HepG2 (cell line): ENCODE measurements around the gene MYL4.

Experiments
- ASH2L ChIP-seq: fragments of 300-600, 200-600 bp; sonication (generic); IDR thresholded peaks from 2 replicates; pipeline ENCODE4 v1.7.0; 2017; ENCODE audit warnings: low read depth, mild to moderate bottlenecking, moderate library complexity, mixed read lengths, low read length; ENCODE audit not compliant: insufficient read length
- BRCA1 ChIP-seq: sonication (generic); formaldehyde crosslinking; IDR thresholded peaks from 2 replicates; pipeline ENCODE4 v1.4.0; 2020; ENCODE audit warnings: missing genetic modification reagents
- CHD4 ChIP-seq: fragments of 200-600 bp; sonication (generic); IDR thresholded peaks from 2 replicates; pipeline ENCODE4 v1.7.0; 2017; ENCODE audit warnings: mild to moderate bottlenecking, low read length, borderline replicate concordance
- CTCF ChIP-seq: sonication (generic); formaldehyde crosslinking; IDR thresholded peaks from 2 replicates; pipeline ENCODE4 v1.5.0; 2020; ENCODE audit warnings: mild to moderate bottlenecking, missing genetic modification reagents, moderate library complexity
- KMT2A ChIP-seq: sonication (generic); formaldehyde crosslinking; IDR thresholded peaks from 2 replicates; pipeline ENCODE4 v1.4.0; 2020; ENCODE audit warnings: missing genetic modification reagents
- MAZ ChIP-seq, 2 experiments: sonication (generic) in 1 of 2; formaldehyde crosslinking in 1 of 2; IDR thresholded peaks; 2 replicates each; pipeline versions ENCODE4 v1.5.0 to v1.6.1; 2012 to 2020; ENCODE audit warnings: low read depth in 2 of 2, mild to moderate bottlenecking in 2 of 2, borderline replicate concordance in 1 of 2, improper control_type of control experiment in 1 of 2, low read length in 1 of 2, missing genetic modification reagents in 1 of 2, moderate library complexity in 1 of 2
- NKX3-1 ChIP-seq: sonication (generic); formaldehyde crosslinking; IDR thresholded peaks from 2 replicates; pipeline ENCODE4 v1.5.0; 2020; ENCODE audit warnings: missing genetic modification reagents
- SRSF9 ChIP-seq: fragments of 200-400 bp; formaldehyde crosslinking; IDR thresholded peaks from 2 replicates; pipeline ENCODE4 v1.6.1; 2018; ENCODE audit warnings: borderline replicate concordance, mild to moderate bottlenecking, low read depth, low read length; ENCODE audit not compliant: insufficient read depth, poor library complexity, severe bottlenecking
- ZNF383 ChIP-seq: sonication (generic); formaldehyde crosslinking; IDR thresholded peaks from 2 replicates; pipeline ENCODE4 v1.4.0; 2020; ENCODE audit warnings: missing genetic modification reagents, mild to moderate bottlenecking, borderline replicate concordance
- ZNF589 ChIP-seq: sonication (generic); formaldehyde crosslinking; conservative IDR thresholded peaks from 2 replicates; pipeline ENCODE4 v1.8.0; 2022; ENCODE audit warnings: mild to moderate bottlenecking, moderate library complexity, missing genetic modification reagents
- TF ChIP-seq, protein P1 (sequence below): sonication (generic); formaldehyde crosslinking; IDR thresholded peaks from 2 replicates; pipeline ENCODE4 v1.4.0; 2020; ENCODE audit warnings: missing genetic modification reagents
- TF ChIP-seq, protein P2 (sequence below): sonication (generic); formaldehyde crosslinking; IDR thresholded peaks from 2 replicates; pipeline ENCODE4 v1.5.1; 2020; ENCODE audit warnings: missing genetic modification reagents, mild to moderate bottlenecking, borderline replicate concordance
- TF ChIP-seq, protein P3 (sequence below): sonication (generic); formaldehyde crosslinking; IDR thresholded peaks from 2 replicates; pipeline ENCODE4 v1.5.1; 2020; ENCODE audit warnings: mild to moderate bottlenecking, missing genetic modification reagents

- TF ChIP-seq CTCF (CRISPR knock-in tag) (no peak), ZNF383 (no peak), BRCA1 (CRISPR knock-in tag) (no peak), KMT2A (CRISPR knock-in tag) (no peak), ASH2L (no peak), MAZ (IDR thresholded peaks at IDR 0.05; ENCODE audit: borderline replicate concordance, low read depth, low read length) (no peak), MAZ (CRISPR knock-in tag; IDR thresholded peaks at IDR 0.05; ENCODE audit: low read depth) (no peak), NKX3-1 (CRISPR knock-in tag) (no peak), ZNF589 (no peak), SRSF9 (no peak), CHD4 (no peak)
- TF ChIP-seq, protein P1, sequence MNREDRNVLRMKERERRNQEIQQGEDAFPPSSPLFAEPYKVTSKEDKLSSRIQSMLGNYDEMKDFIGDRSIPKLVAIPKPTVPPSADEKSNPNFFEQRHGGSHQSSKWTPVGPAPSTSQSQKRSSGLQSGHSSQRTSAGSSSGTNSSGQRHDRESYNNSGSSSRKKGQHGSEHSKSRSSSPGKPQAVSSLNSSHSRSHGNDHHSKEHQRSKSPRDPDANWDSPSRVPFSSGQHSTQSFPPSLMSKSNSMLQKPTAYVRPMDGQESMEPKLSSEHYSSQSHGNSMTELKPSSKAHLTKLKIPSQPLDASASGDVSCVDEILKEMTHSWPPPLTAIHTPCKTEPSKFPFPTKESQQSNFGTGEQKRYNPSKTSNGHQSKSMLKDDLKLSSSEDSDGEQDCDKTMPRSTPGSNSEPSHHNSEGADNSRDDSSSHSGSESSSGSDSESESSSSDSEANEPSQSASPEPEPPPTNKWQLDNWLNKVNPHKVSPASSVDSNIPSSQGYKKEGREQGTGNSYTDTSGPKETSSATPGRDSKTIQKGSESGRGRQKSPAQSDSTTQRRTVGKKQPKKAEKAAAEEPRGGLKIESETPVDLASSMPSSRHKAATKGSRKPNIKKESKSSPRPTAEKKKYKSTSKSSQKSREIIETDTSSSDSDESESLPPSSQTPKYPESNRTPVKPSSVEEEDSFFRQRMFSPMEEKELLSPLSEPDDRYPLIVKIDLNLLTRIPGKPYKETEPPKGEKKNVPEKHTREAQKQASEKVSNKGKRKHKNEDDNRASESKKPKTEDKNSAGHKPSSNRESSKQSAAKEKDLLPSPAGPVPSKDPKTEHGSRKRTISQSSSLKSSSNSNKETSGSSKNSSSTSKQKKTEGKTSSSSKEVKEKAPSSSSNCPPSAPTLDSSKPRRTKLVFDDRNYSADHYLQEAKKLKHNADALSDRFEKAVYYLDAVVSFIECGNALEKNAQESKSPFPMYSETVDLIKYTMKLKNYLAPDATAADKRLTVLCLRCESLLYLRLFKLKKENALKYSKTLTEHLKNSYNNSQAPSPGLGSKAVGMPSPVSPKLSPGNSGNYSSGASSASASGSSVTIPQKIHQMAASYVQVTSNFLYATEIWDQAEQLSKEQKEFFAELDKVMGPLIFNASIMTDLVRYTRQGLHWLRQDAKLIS = no peak
- TF ChIP-seq, protein P2, sequence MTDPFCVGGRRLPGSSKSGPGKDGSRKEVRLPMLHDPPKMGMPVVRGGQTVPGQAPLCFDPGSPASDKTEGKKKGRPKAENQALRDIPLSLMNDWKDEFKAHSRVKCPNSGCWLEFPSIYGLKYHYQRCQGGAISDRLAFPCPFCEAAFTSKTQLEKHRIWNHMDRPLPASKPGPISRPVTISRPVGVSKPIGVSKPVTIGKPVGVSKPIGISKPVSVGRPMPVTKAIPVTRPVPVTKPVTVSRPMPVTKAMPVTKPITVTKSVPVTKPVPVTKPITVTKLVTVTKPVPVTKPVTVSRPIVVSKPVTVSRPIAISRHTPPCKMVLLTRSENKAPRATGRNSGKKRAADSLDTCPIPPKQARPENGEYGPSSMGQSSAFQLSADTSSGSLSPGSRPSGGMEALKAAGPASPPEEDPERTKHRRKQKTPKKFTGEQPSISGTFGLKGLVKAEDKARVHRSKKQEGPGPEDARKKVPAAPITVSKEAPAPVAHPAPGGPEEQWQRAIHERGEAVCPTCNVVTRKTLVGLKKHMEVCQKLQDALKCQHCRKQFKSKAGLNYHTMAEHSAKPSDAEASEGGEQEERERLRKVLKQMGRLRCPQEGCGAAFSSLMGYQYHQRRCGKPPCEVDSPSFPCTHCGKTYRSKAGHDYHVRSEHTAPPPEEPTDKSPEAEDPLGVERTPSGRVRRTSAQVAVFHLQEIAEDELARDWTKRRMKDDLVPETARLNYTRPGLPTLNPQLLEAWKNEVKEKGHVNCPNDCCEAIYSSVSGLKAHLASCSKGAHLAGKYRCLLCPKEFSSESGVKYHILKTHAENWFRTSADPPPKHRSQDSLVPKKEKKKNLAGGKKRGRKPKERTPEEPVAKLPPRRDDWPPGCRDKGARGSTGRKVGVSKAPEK (CRISPR knock-in tag) = no peak
- TF ChIP-seq, protein P3, sequence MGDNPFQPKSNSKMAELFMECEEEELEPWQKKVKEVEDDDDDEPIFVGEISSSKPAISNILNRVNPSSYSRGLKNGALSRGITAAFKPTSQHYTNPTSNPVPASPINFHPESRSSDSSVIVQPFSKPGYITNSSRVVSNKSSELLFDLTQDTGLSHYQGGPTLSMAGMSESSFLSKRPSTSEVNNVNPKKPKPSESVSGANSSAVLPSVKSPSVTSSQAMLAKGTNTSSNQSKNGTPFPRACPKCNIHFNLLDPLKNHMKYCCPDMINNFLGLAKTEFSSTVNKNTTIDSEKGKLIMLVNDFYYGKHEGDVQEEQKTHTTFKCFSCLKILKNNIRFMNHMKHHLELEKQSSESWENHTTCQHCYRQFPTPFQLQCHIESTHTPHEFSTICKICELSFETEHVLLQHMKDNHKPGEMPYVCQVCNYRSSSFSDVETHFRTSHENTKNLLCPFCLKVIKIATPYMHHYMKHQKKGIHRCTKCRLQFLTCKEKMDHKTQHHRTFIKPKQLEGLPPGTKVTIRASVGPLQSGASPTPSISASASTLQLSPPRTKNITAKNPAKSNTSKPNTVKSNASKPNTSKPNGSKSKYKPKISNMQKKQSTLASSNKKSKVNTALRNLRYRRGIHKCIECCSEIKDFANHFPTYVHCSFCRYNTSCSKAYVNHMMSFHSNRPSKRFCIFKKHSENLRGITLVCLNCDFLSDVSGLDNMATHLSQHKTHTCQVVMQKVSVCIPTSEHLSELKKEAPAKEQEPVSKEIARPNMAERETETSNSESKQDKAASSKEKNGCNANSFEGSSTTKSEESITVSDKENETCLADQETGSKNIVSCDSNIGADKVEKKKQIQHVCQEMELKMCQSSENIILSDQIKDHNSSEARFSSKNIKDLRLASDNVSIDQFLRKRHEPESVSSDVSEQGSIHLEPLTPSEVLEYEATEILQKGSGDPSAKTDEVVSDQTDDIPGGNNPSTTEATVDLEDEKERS (CRISPR knock-in tag) = no peak
Measured at GRCh38 chr17:47231866-47232265, 22.7 kb downstream of the MYL4 start.
